Stimulated activated CD8-positive, alpha-beta memory T cell treated with anti-CD3 and anti-CD28 coated beads, Interleukin-15, amount 100 ng/mL, for 24 hours (primary cell): ENCODE data around the gene OR7D2.
A peak's percentile ranks its signal among the peaks of the same experiment; 100 is the strongest.
"Not testable (repeated sequence)": the region's sequence is repeated elsewhere in the genome, so short reads cannot be mapped to it uniquely, and the experiment has no call there.

Experiments used
- DNase-seq: peaks from one replicate; pipeline ENCODE4 v3.0.0-alpha.2; 2020; ENCODE audit warnings: low read depth

Gene OR7D2

GRCh38 chr19:9178901-9179300 is at the start of gene OR7D2:
TSS of gene OR7D2 (plus strand) at chr19:9178979. CDS start at chr19:9185782, 6,803 bp downstream.
- DNase-seq, result no peak

GRCh38 chr19:9130965-9131364 is 47.8 kb upstream of the OR7D2 start:
- DNase-seq, result no peak

- DNase-seq, result no peak
These were observed 46.4 kb upstream of the OR7D2 start for GRCh38 chr19:9132422-9132821.

GRCh38 chr19:9139609-9140158 is 39.1 kb upstream of the OR7D2 start:
- no peak for DNase-seq

- DNase-seq, result peak; percentile 51
These were observed 38.5 kb upstream of the OR7D2 start, which contains the start of gene ZNF317 for GRCh38 chr19:9140159-9140874. TSS of gene ZNF317 (plus strand) at chr19:9140397. CDS start at chr19:9156017, 15,620 bp downstream.

- DNase-seq, result no peak
These were observed 33.9 kb upstream of the OR7D2 start for GRCh38 chr19:9144920-9145319.

- DNase-seq, result no peak
These were observed 31.9 kb upstream of the OR7D2 start for GRCh38 chr19:9146882-9147281.

GRCh38 chr19:9148697-9149096 is 30.1 kb upstream of the OR7D2 start:
- DNase-seq, result no peak

GRCh38 chr19:9149997-9150396 is 28.8 kb upstream of the OR7D2 start:
- DNase-seq, result no peak

- DNase-seq, result no peak
These were observed 28.1 kb upstream of the OR7D2 start for GRCh38 chr19:9150650-9151049.

- no peak for DNase-seq
These were observed 27.4 kb upstream of the OR7D2 start for GRCh38 chr19:9151367-9151766.

- no peak for DNase-seq
These were observed 23.2 kb upstream of the OR7D2 start for GRCh38 chr19:9155591-9155990.

GRCh38 chr19:9156304-9156703 is 22.5 kb upstream of the OR7D2 start:
- DNase-seq, result no peak

- DNase-seq, result no peak
These were observed 18.9 kb upstream of the OR7D2 start for GRCh38 chr19:9159891-9160290.

- DNase-seq, result no peak
These were observed 17.4 kb upstream of the OR7D2 start for GRCh38 chr19:9161427-9161826.

- no peak for DNase-seq
These were observed 13.5 kb upstream of the OR7D2 start for GRCh38 chr19:9165261-9165660.

- no peak for DNase-seq
These were observed 11.9 kb upstream of the OR7D2 start for GRCh38 chr19:9166846-9167245.

- DNase-seq, result no peak
These were observed 7.3 kb upstream of the OR7D2 start for GRCh38 chr19:9171393-9171991.

- no peak for DNase-seq
These were observed 3.5 kb upstream of the OR7D2 start for GRCh38 chr19:9175326-9175725.

- no peak for DNase-seq
These were observed 4.2 kb downstream of the OR7D2 start for GRCh38 chr19:9183000-9183399.

- no peak for DNase-seq
These were observed 8.4 kb downstream of the OR7D2 start for GRCh38 chr19:9187191-9187590.

- no peak for DNase-seq
These were observed 10.8 kb downstream of the OR7D2 start for GRCh38 chr19:9189535-9189934.

GRCh38 chr19:9198044-9198443 is 19.3 kb downstream of the OR7D2 start:
- DNase-seq, result not testable (repeated sequence)
